Gastroesophageal sphincter (tissue), 4 donors: Measurements from ENCODE around the gene METTL26. TPM values are rescaled to one million over a fixed set of nuclear protein-coding genes. Genes with fewer than 3 reads are reported as not detected.

ENCODE experiments used
- ATAC-seq: fragments of 150-250 bp; one replicate; pipeline ENCODE4 v1.9.1; 2016; ENCODE audit warnings: mild to moderate bottlenecking, moderate library complexity
- H3K27ac ChIP-seq, 4 donors: fragments of 200-600 bp; sonication (generic) in 3 of 4; 1 replicate in 3 of 4; 2 replicates in 1 of 4; pipeline ENCODE4 v1.5.1; 2016 to 2019
- H3K27me3 ChIP-seq: fragments of 200-600 bp; sonication (generic); one replicate; pipeline ENCODE4 v1.5.1; 2019
- H3K36me3 ChIP-seq, 2 donors: fragments of 200-600 bp; sonication (generic); one replicate each; pipeline ENCODE4 v1.5.1; 2019; ENCODE audit warnings: control low read depth in 1 of 2
- H3K4me1 ChIP-seq, 3 donors: fragments of 200-600 bp; sonication (generic); 1 replicate in 2 of 3; 2 replicates in 1 of 3; pipeline ENCODE4 v1.5.1; 2016 to 2019; ENCODE audit warnings: control low read depth in 2 of 3
- H3K4me3 ChIP-seq, 2 donors: fragments of 200-600 bp; sonication (generic); one replicate each; pipeline ENCODE4 v1.5.1; 2019; ENCODE audit warnings: mild to moderate bottlenecking in 1 of 2, moderate library complexity in 1 of 2
- H3K9me3 ChIP-seq, 3 donors: fragments of 200-600 bp; sonication (generic); one replicate each; pipeline ENCODE4 v1.5.1; 2017 to 2019; ENCODE audit warnings: control low read depth in 2 of 3
- CTCF ChIP-seq, 4 experiments: fragments of 200-600 bp in 2 of 4; fragments of 450-650 bp in 2 of 4; sonication (generic) in 1 of 4; IDR thresholded peaks; one replicate each; pipeline ENCODE4 v1.5.1; 2017 to 2019; ENCODE audit warnings: antibody characterized with exemption in 4 of 4, mild to moderate bottlenecking in 2 of 4, moderate library complexity in 2 of 4
- EP300 ChIP-seq: sonication (generic); formaldehyde crosslinking; IDR thresholded peaks from one replicate; pipeline ENCODE4 v1.6.1; 2017; ENCODE audit warnings: antibody characterized with exemption, mild to moderate bottlenecking
- POLR2A ChIP-seq, 2 donors: fragments of 450-650 bp; IDR thresholded peaks; one replicate each; pipeline ENCODE4 v1.6.1; 2017; ENCODE audit warnings: antibody characterized with exemption in 2 of 2, mild to moderate bottlenecking in 2 of 2, moderate library complexity in 1 of 2
- POLR2AphosphoS5 ChIP-seq: sonication (generic); formaldehyde crosslinking; IDR thresholded peaks from one replicate; pipeline ENCODE4 v1.6.1; 2017; ENCODE audit warnings: antibody characterized with exemption
- WGBS, 2 donors: methylation state at CpG; one replicate each; pipeline ENCODE4 v1.1.5; 2018; ENCODE audit warnings: low coverage in 1 of 2; 5-methylcytosine and 5-hydroxymethylcytosine counted together
- total RNA-seq, 4 donors: library from RNA; depleted of rRNA; stranded (reverse); fragments of >200 nt; gene quantifications; one replicate each; pipeline ENCODE4 v1.1.0, GENCODE V29; 2016

Gene METTL26
- total RNA-seq, 4 donors from 2014 or later, result 94.8 to 146 (median 112) TPM

- Histone ChIP-seq H3K27ac (peak overlapping the region; percentile 37 to 100 (median 95)), H3K4me3 (peak overlapping the region; percentile 59 to 97), H3K27me3 (peaks cover 8% of the 10 kb centered on the region), H3K4me1 (peaks cover 0 to 70% (median 54%) of the 10 kb centered on the region in 3 donors), H3K36me3 (peaks cover 0 to 20% of the 10 kb centered on the region in 2 donors), H3K9me3 (no peaks in the 10 kb centered on the region)
- TF ChIP-seq EP300, result no peak
- no peak for TF ChIP-seq POLR2A (IDR thresholded peaks at IDR 0.05)
- no peak for TF ChIP-seq POLR2AphosphoS5
- no peak for TF ChIP-seq CTCF (IDR thresholded peaks at IDR 0.05)
- no CpG with 5 or more reads among the region's 38 CpGs for WGBS, 2 donors
- ATAC-seq, result no peak
Measured at GRCh38 chr16:680625-680945, 44.5 kb upstream of the METTL26 start.

GRCh38 chr16:679814-680624, 43.9 kb upstream of the METTL26 start, which contains the start of gene STUB1:
TSS of gene STUB1 (plus strand) at chr16:680410. CDS start at chr16:680526, 116 bp downstream.
- H3K4me1 ChIP-seq, result peaks cover 0 to 70% (median 54%) of the 10 kb centered on the region in 3 donors
- WGBS, 2 donors, result no CpG with 5 or more reads among the region's 91 CpGs
- H3K27ac ChIP-seq, result peak within 1 kb of the TSS; percentile 70 to 100 (median 95)
- peak within 1 kb of the TSS; percentile 59 to 97 for H3K4me3 ChIP-seq
- no peaks in the 10 kb centered on the region for H3K9me3 ChIP-seq
- peak; percentile 81 for ATAC-seq
- H3K36me3 ChIP-seq, result peaks cover 0 to 20% of the 10 kb centered on the region in 2 donors
- TF ChIP-seq POLR2AphosphoS5 (no peak), EP300 (no peak), POLR2A (IDR thresholded peaks at IDR 0.05) (peak; percentile 82 to 93), CTCF (IDR thresholded peaks at IDR 0.05) (peak in 1 of 4 experiments; percentile 7)
- H3K27me3 ChIP-seq, result peaks cover 8% of the 10 kb centered on the region

- H3K4me3 ChIP-seq, result peak overlapping the region; percentile 32 to 97
- H3K27me3 ChIP-seq, result peaks cover 8% of the 10 kb centered on the region
- peaks cover 0 to 20% of the 10 kb centered on the region in 2 donors for H3K36me3 ChIP-seq
- peak overlapping the region; percentile 16 to 100 (median 95) for H3K27ac ChIP-seq
- TF ChIP-seq POLR2A (IDR thresholded peaks at IDR 0.05), result no peak
- no peak for TF ChIP-seq POLR2AphosphoS5
- no peak for TF ChIP-seq CTCF (IDR thresholded peaks at IDR 0.05)
- TF ChIP-seq EP300, result no peak
- H3K4me1 ChIP-seq, result peaks cover 0 to 72% (median 51%) of the 10 kb centered on the region in 3 donors
- no peaks in the 10 kb centered on the region for H3K9me3 ChIP-seq
- ATAC-seq, result peak; percentile 17
- WGBS, 2 donors, result 0% methylated on average over 8 of the region's 52 CpGs; no CpG with 5 or more reads in 1 of the 2 donors
Measured at GRCh38 chr16:678858-679813, 43.0 kb upstream of the METTL26 start.

- ATAC-seq, result no peak
- Histone ChIP-seq H3K4me3 (no peak overlapping the region), H3K9me3 (no peaks in the 10 kb centered on the region), H3K27me3 (peaks cover 8% of the 10 kb centered on the region), H3K4me1 (peaks cover 0 to 65% (median 47%) of the 10 kb centered on the region in 3 donors), H3K36me3 (peaks cover 0 to 26% of the 10 kb centered on the region in 2 donors), H3K27ac (peak overlapping the region in 2 of 4 donors; percentile 96 to 100)
- WGBS, 2 donors, result 60% methylated on average over 1 of the region's 21 CpGs; no CpG with 5 or more reads in 1 of the 2 donors
- TF ChIP-seq EP300 (no peak), CTCF (IDR thresholded peaks at IDR 0.05) (no peak), POLR2A (IDR thresholded peaks at IDR 0.05) (no peak), POLR2AphosphoS5 (no peak)
Measured at GRCh38 chr16:678209-678857, 42.2 kb upstream of the METTL26 start.
